ENCODE results near the gene E2F8.

The E2F8 gene

DNA sequence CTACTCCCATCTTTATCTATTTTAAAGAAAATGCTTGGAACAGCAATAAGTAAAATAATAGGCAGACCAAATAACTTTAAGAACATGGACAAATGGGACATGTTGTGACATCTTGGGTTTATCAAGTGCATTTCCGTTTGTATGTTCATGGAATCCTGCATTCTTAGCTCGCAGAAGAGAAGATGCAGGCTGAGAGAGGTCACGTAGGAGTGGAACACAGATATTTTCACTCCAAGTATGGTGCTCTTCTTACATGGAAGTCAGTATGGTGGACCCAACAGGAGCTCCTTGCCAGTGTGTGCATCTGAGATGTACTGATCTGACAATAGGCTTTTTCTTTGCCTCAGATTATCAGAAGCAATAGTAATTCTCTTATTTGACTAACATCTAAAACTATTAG, 1.7 kb downstream of the E2F8 start:
- Histone ChIP-seq H3K36me3 (ENCODE audit: insufficient read depth) (no peaks in the 10 kb centered on the region; the same call in 1 of the 2 replicates), H3K4me1 (ENCODE audit: low read depth, poor library complexity, severe bottlenecking) (peaks cover 18% of the 10 kb centered on the region), H3K9ac (no peak overlapping the region)

DNA sequence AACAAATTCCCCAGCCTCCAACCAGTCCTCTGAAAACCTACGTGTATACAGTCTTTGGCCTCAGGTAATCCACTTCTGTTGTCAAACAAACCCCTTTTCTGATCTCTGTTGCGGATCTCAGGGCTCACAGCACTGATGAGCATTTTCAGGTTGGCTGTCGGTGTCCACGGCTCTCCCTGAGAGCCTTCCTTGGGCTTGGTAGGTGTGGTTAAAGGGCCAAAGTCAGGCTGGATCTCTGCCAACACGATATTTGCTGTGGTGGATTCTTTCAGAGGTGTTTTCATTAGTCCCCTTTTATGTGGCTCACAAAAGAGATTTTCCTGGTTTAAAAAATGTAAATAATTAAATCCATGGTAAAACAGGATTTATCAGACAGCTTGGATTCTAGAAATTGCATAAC, 2.9 kb downstream of the E2F8 start:
- H3K27me3 ChIP-seq (ENCODE audit: insufficient read depth, low read depth): no peaks in the 10 kb centered on the region
- H3K9ac ChIP-seq: no peak overlapping the region
- TF ChIP-seq CTCF (conservative IDR thresholded peaks at IDR 0.05; ENCODE audit: low read depth, low read length): no peak
- H3K4me3 ChIP-seq (IDR thresholded peaks at IDR 0.05; ENCODE audit: insufficient read depth, low read depth, low read length): no peak overlapping the region
- H2AFZ ChIP-seq (ENCODE audit: low read depth): no peak overlapping the region
- H4K20me1 ChIP-seq (ENCODE audit: insufficient read depth): no peaks in the 10 kb centered on the region
- H3K4me1 ChIP-seq (ENCODE audit: low read depth, poor library complexity, severe bottlenecking): peaks cover 18% of the 10 kb centered on the region
- peaks cover 18% of the 10 kb centered on the region; the same call in 1 of the 2 replicates for H3K79me2 ChIP-seq (ENCODE audit: insufficient read depth, low read depth)
- H3K36me3 ChIP-seq (ENCODE audit: insufficient read depth): no peaks in the 10 kb centered on the region; the same call in 1 of the 2 replicates
- no peak overlapping the region; the same call in 1 of the 2 replicates for H3K4me2 ChIP-seq
- no peak overlapping the region for H3K27ac ChIP-seq

More for the DNA sequence above, 1.7 kb downstream of the E2F8 start:
- H3K79me2 ChIP-seq (ENCODE audit: insufficient read depth, low read depth): peaks cover 18% of the 10 kb centered on the region; the same call in 1 of the 2 replicates
- no peak overlapping the region for H2AFZ ChIP-seq (ENCODE audit: low read depth)
- no peaks in the 10 kb centered on the region for H3K27me3 ChIP-seq (ENCODE audit: insufficient read depth, low read depth)
- TF ChIP-seq CTCF (conservative IDR thresholded peaks at IDR 0.05; ENCODE audit: low read depth, low read length): no peak
- no peak overlapping the region for H3K27ac ChIP-seq
- peak overlapping the region; percentile 72 for H3K4me2 ChIP-seq
- H4K20me1 ChIP-seq (ENCODE audit: insufficient read depth): no peaks in the 10 kb centered on the region
- H3K4me3 ChIP-seq (IDR thresholded peaks at IDR 0.05; ENCODE audit: insufficient read depth, low read depth, low read length): no peak overlapping the region

DNA sequence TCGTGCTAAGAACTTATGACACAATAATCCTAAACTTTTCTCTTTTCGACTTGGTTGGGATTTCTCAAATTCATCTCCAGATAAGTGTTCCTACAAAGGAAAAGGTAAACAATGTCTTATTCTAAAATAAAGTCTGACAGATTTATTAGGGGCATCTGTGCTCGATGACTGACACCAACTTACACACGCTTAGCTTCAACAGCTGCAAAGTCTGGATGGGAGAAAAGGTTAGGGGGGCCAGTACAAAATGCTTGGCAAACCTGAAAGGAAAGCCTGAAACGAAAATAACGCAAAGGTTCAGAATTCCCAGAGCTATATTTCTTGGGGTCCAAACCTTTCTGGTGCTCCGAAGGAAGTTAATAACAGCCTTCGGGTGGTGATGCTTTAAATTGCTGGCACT, 3.4 kb downstream of the E2F8 start:
- Histone ChIP-seq H2AFZ (ENCODE audit: low read depth) (no peak overlapping the region), H3K79me2 (ENCODE audit: insufficient read depth, low read depth) (peaks cover 18% of the 10 kb centered on the region; the same call in 1 of the 2 replicates), H3K27ac (no peak overlapping the region), H3K4me2 (no peak overlapping the region), H3K9ac (no peak overlapping the region), H3K4me3 (IDR thresholded peaks at IDR 0.05; ENCODE audit: insufficient read depth, low read depth, low read length) (no peak overlapping the region), H3K36me3 (ENCODE audit: insufficient read depth) (no peaks in the 10 kb centered on the region; the same call in 1 of the 2 replicates), H3K4me1 (ENCODE audit: low read depth, poor library complexity, severe bottlenecking) (peaks cover 18% of the 10 kb centered on the region), H3K27me3 (ENCODE audit: insufficient read depth, low read depth) (no peaks in the 10 kb centered on the region), H4K20me1 (ENCODE audit: insufficient read depth) (no peaks in the 10 kb centered on the region)
- no peak for TF ChIP-seq CTCF (conservative IDR thresholded peaks at IDR 0.05; ENCODE audit: low read depth, low read length)

DNA sequence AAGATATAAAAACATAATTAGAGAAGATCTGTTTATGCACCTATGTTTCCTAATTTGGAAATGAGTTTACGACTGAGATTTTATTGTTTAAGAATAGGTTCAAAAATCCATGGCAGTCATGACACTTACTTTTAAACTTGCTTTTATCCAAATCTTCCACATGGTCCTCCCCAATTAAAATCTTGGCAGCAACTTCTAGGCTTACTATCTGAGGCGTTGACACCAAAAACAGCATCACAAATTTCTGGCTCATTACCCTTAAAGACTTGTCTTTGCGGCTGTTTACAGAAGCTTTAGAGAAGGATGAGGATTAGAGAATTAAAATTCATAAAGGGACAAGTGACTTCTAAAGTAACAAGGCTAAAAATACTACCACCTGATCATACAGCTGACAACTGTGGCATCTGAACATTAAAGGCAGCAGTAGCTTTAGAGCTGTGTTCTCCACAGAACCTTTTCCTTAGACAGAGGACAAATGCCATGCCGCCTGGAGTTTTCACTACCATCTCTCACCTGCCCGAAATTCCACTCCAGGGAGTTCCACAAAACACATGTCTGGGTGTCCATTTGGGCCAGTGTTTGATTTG, 6.4 kb downstream of the E2F8 start:
- Histone ChIP-seq H3K79me2 (ENCODE audit: insufficient read depth, low read depth) (peaks cover 6% of the 10 kb centered on the region; the same call in 1 of the 2 replicates), H3K4me1 (ENCODE audit: low read depth, poor library complexity, severe bottlenecking) (peaks cover 15% of the 10 kb centered on the region), H3K4me3 (IDR thresholded peaks at IDR 0.05; ENCODE audit: insufficient read depth, low read depth, low read length) (no peak overlapping the region), H3K9ac (no peak overlapping the region), H4K20me1 (ENCODE audit: insufficient read depth) (no peaks in the 10 kb centered on the region), H3K4me2 (no peak overlapping the region), H3K27me3 (ENCODE audit: insufficient read depth, low read depth) (no peaks in the 10 kb centered on the region), H3K36me3 (ENCODE audit: insufficient read depth) (no peaks in the 10 kb centered on the region; the same call in 1 of the 2 replicates), H2AFZ (ENCODE audit: low read depth) (no peak overlapping the region), H3K27ac (no peak overlapping the region)
- no peak for TF ChIP-seq CTCF (conservative IDR thresholded peaks at IDR 0.05; ENCODE audit: low read depth, low read length)
